WI38 (cell line): ENCODE measurements around the gene SULF2.

ENCODE experiments used
- H3K4me3 ChIP-seq: 2 replicates; pipeline ENCODE4 v1.5.1; 2011; ENCODE audit warnings: low read depth, mild to moderate bottlenecking, control low read depth, low read length
- TF ChIP-seq, protein P1 (sequence below): IDR thresholded peaks from 2 replicates; pipeline ENCODE4 v1.5.1; 2012; ENCODE audit warnings: low read depth, mild to moderate bottlenecking, control low read depth, low read length

Gene SULF2

DNA sequence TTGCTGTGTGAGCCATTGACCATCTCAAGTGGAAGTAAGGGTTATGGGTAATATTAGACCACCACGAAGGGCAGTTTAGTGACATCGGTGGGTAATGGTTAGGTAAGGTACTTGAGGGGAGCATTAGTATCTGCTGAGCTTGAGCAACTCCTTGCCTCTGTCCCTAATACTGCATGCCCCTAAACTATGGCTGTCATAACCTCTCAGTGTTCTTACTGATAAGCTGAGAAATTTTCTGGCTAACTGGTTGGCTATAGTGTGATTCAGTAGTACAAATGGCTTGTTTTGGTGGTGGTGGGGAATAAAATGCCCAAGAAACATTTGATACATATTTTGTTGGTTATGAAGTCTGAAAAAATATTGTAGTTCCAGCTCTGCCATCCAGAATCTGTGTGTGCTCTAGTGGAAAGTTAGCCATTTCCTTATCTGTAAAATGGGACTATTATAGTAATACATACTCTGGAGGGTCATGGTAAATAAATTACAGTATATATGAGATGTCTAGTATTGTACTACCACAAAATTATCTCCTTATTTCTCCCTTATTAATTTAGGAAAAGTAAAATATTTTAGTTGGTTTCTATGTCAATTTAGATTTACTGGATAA, 170.5 kb downstream of the SULF2 start:
- no peak overlapping the region for H3K4me3 ChIP-seq
- TF ChIP-seq, protein P1, sequence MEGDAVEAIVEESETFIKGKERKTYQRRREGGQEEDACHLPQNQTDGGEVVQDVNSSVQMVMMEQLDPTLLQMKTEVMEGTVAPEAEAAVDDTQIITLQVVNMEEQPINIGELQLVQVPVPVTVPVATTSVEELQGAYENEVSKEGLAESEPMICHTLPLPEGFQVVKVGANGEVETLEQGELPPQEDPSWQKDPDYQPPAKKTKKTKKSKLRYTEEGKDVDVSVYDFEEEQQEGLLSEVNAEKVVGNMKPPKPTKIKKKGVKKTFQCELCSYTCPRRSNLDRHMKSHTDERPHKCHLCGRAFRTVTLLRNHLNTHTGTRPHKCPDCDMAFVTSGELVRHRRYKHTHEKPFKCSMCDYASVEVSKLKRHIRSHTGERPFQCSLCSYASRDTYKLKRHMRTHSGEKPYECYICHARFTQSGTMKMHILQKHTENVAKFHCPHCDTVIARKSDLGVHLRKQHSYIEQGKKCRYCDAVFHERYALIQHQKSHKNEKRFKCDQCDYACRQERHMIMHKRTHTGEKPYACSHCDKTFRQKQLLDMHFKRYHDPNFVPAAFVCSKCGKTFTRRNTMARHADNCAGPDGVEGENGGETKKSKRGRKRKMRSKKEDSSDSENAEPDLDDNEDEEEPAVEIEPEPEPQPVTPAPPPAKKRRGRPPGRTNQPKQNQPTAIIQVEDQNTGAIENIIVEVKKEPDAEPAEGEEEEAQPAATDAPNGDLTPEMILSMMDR: no peak

DNA sequence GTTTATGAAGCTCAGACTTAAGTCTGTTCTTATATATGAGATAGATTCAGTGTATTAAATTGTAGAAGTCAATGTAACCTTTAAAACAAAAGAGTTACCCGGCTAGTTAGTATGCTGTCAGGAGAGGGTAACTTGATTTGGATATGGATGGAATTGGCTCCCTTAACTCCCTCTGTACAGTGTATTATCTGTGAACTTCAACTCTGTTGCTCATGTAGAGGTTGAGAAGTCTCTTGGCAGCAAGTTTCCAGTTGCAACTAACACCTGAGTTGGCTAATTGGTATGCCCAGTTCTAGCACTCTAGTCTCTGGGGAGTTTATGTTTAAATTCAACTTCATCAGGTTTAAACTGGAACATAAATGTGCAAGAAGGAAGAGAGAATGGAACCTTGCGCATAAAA, 172.6 kb downstream of the SULF2 start:
- TF ChIP-seq, protein P1: no peak
- H3K4me3 ChIP-seq: no peak overlapping the region

DNA sequence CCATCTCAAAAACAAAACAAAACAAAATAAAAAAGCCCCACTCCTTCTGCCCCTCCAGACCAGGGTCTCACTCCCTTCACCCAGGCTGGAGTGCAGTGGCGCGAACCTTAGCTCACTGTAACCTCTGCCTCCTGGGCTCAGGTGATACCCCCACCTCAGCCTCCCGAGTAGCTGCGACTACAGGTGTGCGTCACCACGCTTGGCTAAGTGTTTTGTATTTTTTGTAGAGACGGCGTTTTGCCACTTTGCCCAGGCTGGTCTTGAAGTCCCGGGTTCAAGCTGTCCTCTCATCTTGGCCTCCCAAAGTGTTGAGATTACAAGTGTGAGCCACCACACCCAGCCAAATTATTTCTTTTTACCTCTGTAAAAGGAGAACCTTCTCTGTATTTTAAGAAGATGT, 173.5 kb downstream of the SULF2 start:
- TF ChIP-seq, protein P1: no peak
- no peak overlapping the region for H3K4me3 ChIP-seq

DNA sequence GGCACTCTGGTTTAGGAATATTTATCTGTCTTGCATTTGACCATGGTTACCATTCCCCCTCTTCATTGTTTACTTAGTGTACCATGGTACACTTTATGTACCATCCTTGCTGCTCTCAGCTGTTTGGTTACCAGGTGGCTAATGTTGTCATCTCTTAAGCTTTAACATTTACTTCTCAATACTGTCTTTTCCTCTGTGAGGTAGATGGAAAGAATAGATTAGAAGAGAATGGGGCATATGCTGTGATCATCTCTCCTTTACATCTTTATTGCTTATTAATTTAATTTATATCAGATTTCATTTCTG, 174.4 kb downstream of the SULF2 start:
- TF ChIP-seq, protein P1: no peak
- no peak overlapping the region for H3K4me3 ChIP-seq

DNA sequence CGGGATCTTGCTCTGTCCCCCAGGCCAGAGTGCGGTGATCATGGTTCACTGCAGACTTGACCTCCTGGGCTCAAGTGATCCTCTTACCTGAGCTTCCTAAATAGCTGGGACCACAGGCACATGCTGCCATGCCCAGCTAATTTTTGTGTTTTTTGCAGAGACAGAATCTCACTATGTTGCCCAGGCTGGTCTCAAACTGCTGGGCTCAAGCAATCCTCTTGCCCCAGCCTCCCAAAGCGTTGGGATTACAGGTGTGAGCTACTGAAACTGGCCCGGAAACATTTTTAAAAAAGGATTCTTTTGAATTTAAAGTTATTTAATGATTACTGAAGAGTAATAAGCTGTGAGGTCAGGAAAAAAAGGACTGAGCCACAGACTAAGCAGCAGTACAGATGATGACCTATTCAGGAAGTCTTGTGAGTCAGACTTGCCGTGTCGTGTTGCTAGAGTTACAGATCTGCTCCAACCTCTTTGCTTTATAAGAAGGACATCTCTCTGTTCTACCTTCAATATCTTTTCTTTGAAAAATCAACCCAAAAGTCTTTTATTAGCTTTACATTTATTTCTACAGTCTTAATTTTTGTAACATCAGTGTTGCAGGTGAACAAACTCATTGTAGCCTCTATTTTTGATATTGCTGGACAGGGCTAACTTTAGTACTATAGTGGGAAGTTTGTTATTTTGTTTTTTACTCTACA, 174.9 kb downstream of the SULF2 start:
- H3K4me3 ChIP-seq: no peak overlapping the region
- TF ChIP-seq, protein P1: no peak

DNA sequence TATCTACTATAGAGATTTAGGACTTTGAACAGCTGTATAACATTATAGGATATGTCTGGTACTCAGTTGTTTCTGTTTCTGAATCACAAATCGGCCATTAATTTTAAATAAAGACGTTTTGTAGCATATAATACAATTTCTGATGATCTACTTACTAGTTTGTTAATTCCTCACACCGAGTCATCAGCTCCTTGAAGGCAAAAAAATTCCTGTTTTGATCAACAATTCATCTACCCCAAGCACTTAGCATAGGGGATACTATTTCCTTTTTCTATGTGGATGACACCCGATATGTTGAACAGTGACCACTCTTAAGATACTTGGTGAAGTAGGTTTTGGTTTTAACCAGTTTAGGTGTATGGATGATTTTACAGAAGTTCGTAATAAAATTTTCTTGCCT, 176.3 kb downstream of the SULF2 start:
- TF ChIP-seq, protein P1: no peak
- H3K4me3 ChIP-seq: no peak overlapping the region
